Spleen (tissue), 7 donors: Measurements from ENCODE around the gene SLC8A1.

Source experiments
- POLR2A ChIP-seq, 3 donors: fragments of 450-650 bp; IDR thresholded peaks; one replicate each; pipeline ENCODE4 v1.5.1; 2017; ENCODE audit warnings: antibody characterized with exemption in 3 of 3, mild to moderate bottlenecking in 1 of 3
- POLR2AphosphoS5 ChIP-seq, 3 donors: sonication (generic); formaldehyde crosslinking; IDR thresholded peaks; one replicate each; pipeline ENCODE4 v1.5.1; 2017; ENCODE audit warnings: antibody characterized with exemption in 3 of 3
- TF ChIP-seq, protein P1 (sequence below), 11 experiments: fragments of 200-600 bp in 7 of 11; fragments of 450-650 bp in 4 of 11; sonication (generic) in 4 of 11; IDR thresholded peaks in 8 of 11; conservative IDR thresholded peaks in 3 of 11; 1 replicate in 7 of 11; 2 replicates in 4 of 11; pipeline versions ENCODE4 v1.4.0 to v1.8.0; 2016 to 2021; ENCODE audit warnings: antibody characterized with exemption in 11 of 11, inconsistent platforms in 4 of 11, mild to moderate bottlenecking in 1 of 11
- donor health status: DM: no; HTN: no; CAD: no; lungs with moderate emphysema.
- donor health status: DM: no; HTN: no; CAD: no.
- donor health status: DM: no; HTN: no; CAD: no.

DNA sequence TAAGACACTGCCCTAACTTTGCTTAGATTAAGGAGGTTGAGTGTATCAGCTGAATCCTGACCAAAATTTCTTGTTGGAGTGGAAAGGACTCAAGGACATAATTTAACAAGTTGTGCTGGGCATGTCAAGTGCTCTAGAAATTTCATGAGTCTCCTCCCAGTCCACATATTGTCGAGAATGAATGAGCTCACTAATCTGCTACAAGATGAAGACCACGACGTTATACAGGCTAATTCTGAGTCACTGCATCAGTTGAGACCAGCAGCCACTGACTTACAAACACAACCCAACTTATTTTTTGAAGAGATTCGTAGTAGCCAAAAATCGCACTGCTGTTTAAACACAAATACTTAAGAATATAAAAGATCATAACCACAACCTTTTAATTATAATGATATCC is 28.7 kb upstream of the SLC8A1 start:
- TF ChIP-seq POLR2AphosphoS5 (IDR thresholded peaks at IDR 0.05) (no peak), POLR2A (IDR thresholded peaks at IDR 0.05) (no peak)
- TF ChIP-seq, protein P1, sequence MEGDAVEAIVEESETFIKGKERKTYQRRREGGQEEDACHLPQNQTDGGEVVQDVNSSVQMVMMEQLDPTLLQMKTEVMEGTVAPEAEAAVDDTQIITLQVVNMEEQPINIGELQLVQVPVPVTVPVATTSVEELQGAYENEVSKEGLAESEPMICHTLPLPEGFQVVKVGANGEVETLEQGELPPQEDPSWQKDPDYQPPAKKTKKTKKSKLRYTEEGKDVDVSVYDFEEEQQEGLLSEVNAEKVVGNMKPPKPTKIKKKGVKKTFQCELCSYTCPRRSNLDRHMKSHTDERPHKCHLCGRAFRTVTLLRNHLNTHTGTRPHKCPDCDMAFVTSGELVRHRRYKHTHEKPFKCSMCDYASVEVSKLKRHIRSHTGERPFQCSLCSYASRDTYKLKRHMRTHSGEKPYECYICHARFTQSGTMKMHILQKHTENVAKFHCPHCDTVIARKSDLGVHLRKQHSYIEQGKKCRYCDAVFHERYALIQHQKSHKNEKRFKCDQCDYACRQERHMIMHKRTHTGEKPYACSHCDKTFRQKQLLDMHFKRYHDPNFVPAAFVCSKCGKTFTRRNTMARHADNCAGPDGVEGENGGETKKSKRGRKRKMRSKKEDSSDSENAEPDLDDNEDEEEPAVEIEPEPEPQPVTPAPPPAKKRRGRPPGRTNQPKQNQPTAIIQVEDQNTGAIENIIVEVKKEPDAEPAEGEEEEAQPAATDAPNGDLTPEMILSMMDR (IDR thresholded peaks at IDR 0.05 in 8 of 11, conservative IDR thresholded peaks at IDR 0.05 in 3 of 11) = no peak
